Endothelial cell of umbilical vein (primary cell): ENCODE data around the gene SCAPER.

Experiments used
- POLR2AphosphoS5 ChIP-seq: IDR thresholded peaks from 2 replicates; pipeline ENCODE4 v1.6.1; 2012; ENCODE audit warnings: low read depth, mild to moderate bottlenecking, control low read depth, low read length, moderate library complexity; ENCODE audit not compliant: insufficient read depth
- TF ChIP-seq, protein P1 (sequence below), 2 donors: IDR thresholded peaks; 1 replicate in 1 of 2; 2 replicates in 1 of 2; pipeline ENCODE4 v1.5.1; 2011; ENCODE audit warnings: low read length in 2 of 2, mild to moderate bottlenecking in 2 of 2, moderate library complexity in 2 of 2, control low read depth in 1 of 2, inconsistent platforms in 1 of 2, low read depth in 1 of 2; ENCODE audit not compliant: insufficient read depth in 1 of 2; ENCODE audit errors: extremely low read depth in 1 of 2

GRCh38 chr15:76460871-76461270 lies 444.3 kb downstream of the SCAPER start:
- TF ChIP-seq POLR2AphosphoS5 = no peak
- TF ChIP-seq, protein P1, sequence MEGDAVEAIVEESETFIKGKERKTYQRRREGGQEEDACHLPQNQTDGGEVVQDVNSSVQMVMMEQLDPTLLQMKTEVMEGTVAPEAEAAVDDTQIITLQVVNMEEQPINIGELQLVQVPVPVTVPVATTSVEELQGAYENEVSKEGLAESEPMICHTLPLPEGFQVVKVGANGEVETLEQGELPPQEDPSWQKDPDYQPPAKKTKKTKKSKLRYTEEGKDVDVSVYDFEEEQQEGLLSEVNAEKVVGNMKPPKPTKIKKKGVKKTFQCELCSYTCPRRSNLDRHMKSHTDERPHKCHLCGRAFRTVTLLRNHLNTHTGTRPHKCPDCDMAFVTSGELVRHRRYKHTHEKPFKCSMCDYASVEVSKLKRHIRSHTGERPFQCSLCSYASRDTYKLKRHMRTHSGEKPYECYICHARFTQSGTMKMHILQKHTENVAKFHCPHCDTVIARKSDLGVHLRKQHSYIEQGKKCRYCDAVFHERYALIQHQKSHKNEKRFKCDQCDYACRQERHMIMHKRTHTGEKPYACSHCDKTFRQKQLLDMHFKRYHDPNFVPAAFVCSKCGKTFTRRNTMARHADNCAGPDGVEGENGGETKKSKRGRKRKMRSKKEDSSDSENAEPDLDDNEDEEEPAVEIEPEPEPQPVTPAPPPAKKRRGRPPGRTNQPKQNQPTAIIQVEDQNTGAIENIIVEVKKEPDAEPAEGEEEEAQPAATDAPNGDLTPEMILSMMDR (IDR thresholded peaks at IDR 0.05; ENCODE audit: extremely low read depth in 1 of 2, insufficient read depth in 1 of 2, low read depth in 1 of 2, low read length in 2 of 2) = no peak
